ENCODE measurements around the gene TMEM47.

Gene TMEM47

DNA sequence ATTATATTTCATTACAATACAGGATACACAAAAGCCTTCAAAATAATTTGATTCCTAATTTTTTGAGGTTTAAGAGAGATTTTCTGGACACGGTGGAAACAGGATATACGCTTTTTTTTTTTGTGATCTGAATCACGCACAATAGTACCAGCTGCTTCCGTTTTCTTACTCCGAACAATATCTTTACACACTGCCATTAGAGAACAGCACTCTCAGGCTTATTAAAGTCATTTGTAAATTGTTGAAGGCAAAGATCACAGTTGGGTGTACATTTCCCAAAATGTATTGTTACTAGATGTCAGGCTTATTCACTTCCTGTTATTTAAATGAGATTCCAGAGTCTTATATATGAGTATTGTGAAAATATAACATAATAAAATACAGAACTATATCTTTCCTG, 71.5 kb downstream of the TMEM47 start:
- DNase-seq (ENCODE audit: low read depth in 3 of 3): no peak

DNA sequence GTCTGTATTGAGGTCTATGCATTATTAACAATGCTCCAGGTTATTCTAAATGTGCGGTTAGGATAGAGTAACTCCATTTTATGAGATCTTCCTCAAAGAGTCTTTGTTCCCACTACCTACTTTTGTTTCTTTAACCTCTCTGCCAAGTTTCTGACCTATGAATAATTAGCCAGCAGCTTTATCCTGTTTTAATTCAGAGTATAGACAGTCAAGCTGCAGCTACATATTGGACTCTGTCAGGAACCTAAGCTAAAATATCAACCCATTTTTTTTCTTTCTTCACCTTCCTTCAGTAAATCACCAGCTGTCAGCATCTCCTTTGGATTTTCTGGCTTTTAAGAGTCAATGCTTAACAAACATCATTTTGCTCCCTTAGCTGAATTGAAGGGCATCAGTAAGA, 72.3 kb downstream of the TMEM47 start:
- no peak for DNase-seq (ENCODE audit: low read depth in 3 of 3)

DNA sequence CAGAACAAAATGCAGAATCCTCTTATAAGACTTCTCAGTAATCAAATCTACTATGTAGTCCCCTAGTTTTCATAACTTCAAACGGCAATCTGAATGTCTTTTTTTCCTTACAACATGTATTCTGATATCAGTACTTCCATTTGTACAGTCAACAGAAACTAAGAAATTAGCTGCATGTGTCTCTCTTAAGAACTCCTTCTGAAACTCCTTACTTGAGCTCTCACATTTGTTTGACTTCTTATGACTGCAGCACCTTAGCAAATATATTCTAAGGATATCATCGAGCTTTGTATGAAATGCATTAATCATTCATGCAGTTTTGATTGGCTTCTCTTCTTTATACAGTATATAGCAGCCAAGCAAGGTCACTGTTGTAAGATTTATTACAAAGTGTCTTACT, 77.0 kb downstream of the TMEM47 start:
- DNase-seq (ENCODE audit: low read depth in 3 of 3): no peak

DNA sequence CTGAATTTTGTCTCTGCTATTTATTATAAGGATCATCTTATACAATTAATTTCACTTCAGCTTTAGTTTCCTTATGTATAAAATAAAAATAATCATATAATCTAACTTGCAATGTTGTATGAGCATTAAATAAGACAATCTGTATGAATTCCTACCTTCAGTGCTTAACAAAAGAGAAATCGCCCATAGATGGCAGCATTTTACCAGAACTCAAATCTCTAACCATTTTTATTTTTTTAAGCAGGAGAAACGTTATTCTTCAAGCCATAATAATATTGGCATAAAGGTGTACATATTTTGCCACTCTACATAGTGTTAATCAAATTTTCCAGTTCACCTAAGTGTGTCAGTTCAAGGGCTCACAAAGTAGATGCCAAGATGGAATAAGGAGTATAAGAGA, 78.8 kb downstream of the TMEM47 start:
- no peak for DNase-seq (ENCODE audit: low read depth in 3 of 3)
